Measurements from ENCODE around the gene TSG101.

The TSG101 gene

GRCh38 chr11:18493310-18493709 is 33.4 kb downstream of the TSG101 start:
- no peak for DNase-seq (ENCODE audit: low read depth in 3 of 3)

GRCh38 chr11:18492888-18493287 is 33.9 kb downstream of the TSG101 start:
- no peak for DNase-seq (ENCODE audit: low read depth in 3 of 3)

GRCh38 chr11:18491924-18492323 is 34.8 kb downstream of the TSG101 start:
- DNase-seq (ENCODE audit: low read depth in 3 of 3) = no peak

- DNase-seq (ENCODE audit: low read depth in 3 of 3) = no peak
Measured at GRCh38 chr11:18490736-18491485, 35.8 kb downstream of the TSG101 start.

- DNase-seq (ENCODE audit: low read depth in 3 of 3) = no peak
Measured at GRCh38 chr11:18490319-18490718, 36.4 kb downstream of the TSG101 start.

- DNase-seq (ENCODE audit: low read depth in 3 of 3) = no peak
Measured at GRCh38 chr11:18485913-18486528, 40.7 kb downstream of the TSG101 start.

GRCh38 chr11:18479063-18479462 is 47.7 kb downstream of the TSG101 start:
- DNase-seq (ENCODE audit: low read depth in 3 of 3) = no peak

- DNase-seq (ENCODE audit: low read depth in 3 of 3) = no peak
Measured at GRCh38 chr11:18472587-18472986, 54.2 kb downstream of the TSG101 start.

GRCh38 chr11:18471995-18472394 is 54.7 kb downstream of the TSG101 start:
- peak in 1 of 3 donors; percentile 32 for DNase-seq (ENCODE audit: low read depth in 3 of 3)

GRCh38 chr11:18468961-18469360 is 57.8 kb downstream of the TSG101 start:
- no peak for DNase-seq (ENCODE audit: low read depth in 3 of 3)

- DNase-seq (ENCODE audit: low read depth in 3 of 3) = no peak
Measured at GRCh38 chr11:18468059-18468458, 58.7 kb downstream of the TSG101 start.

GRCh38 chr11:18466402-18466801 is 60.3 kb downstream of the TSG101 start:
- no peak for DNase-seq (ENCODE audit: low read depth in 3 of 3)

GRCh38 chr11:18463439-18463838 is 63.3 kb downstream of the TSG101 start:
- no peak for DNase-seq (ENCODE audit: low read depth in 3 of 3)

GRCh38 chr11:18461909-18462308 is 64.8 kb downstream of the TSG101 start:
- no peak for DNase-seq (ENCODE audit: low read depth in 3 of 3)

GRCh38 chr11:18459634-18460033 is 67.1 kb downstream of the TSG101 start:
- DNase-seq (ENCODE audit: low read depth in 3 of 3) = no peak

GRCh38 chr11:18457450-18457849 is 69.3 kb downstream of the TSG101 start:
- no peak for DNase-seq (ENCODE audit: low read depth in 3 of 3)

GRCh38 chr11:18455686-18456372 is 70.9 kb downstream of the TSG101 start, which contains the start of gene LDHAL6A:
TSS of gene LDHAL6A (plus strand) at chr11:18455856. CDS start at chr11:18456681, 825 bp downstream.
- DNase-seq (ENCODE audit: low read depth in 3 of 3) = no peak

- DNase-seq (ENCODE audit: low read depth in 3 of 3) = no peak
Measured at GRCh38 chr11:18452927-18453326, 73.8 kb downstream of the TSG101 start.

GRCh38 chr11:18449251-18449650 is 77.5 kb downstream of the TSG101 start:
- no peak for DNase-seq (ENCODE audit: low read depth in 3 of 3)

- DNase-seq (ENCODE audit: low read depth in 3 of 3) = no peak
Measured at GRCh38 chr11:18438691-18439090, 88.1 kb downstream of the TSG101 start.
